GM12878 (cell line): ENCODE results near the gene BRD2. TPM values are rescaled to one million over a fixed set of nuclear protein-coding genes. Genes with fewer than 3 reads are reported as not detected.

ENCODE experiments used
- ATAC-seq: fragments of 200-7000 bp; cut with Tn5 transposase; 3 replicates; pipeline ENCODE4 v1.9.1; 2020; ENCODE audit warnings: mild to moderate bottlenecking, moderate library complexity
- BruUV-seq: library from RNA; stranded (reverse); fragments of 400-500 nt; replicated peaks from 2 replicates; lab custom pipeline; 2021; lab: Mats Ljungman, UMichigan
- CTCF ChIA-PET: fragments of 300-600 bp; sonication (Branson Sonifier 250); formaldehyde crosslinking; extraction: SDS; loops from one replicate; lab custom pipeline; 2021; ENCODE audit warnings: inconsistent platforms; lab: Yijun Ruan, JAX
- POLR2A ChIA-PET: fragments of 350-600 bp; formaldehyde crosslinking; extraction: SDS; loops from one replicate; lab custom pipeline; 2021; ENCODE audit warnings: inconsistent platforms; lab: Charles Lee
- RAD21 ChIA-PET: fragments of 300-600 bp; sonication (Branson Sonifier 250); formaldehyde crosslinking; loops from one replicate; lab custom pipeline; 2023; ENCODE audit warnings: antibody characterized with exemption; ENCODE audit not compliant: unreplicated experiment; lab: Charles Lee
- SMC1A ChIA-PET: fragments of 300-600 bp; sonication (Branson Sonifier 250); formaldehyde crosslinking; loops from one replicate; lab custom pipeline; 2023; ENCODE audit not compliant: unreplicated experiment, uncharacterized antibody; lab: Charles Lee
- DNase-seq: peaks from one replicate; pipeline ENCODE4 v3.0.0-alpha.2; 2011; ENCODE audit warnings: low read depth, low spot score
- FAIRE-seq: peaks from 3 replicates; lab custom pipeline; 2011; peaks lifted over from hg19 to GRCh38; lab: Jason Lieb, UNC
- H2AFZ ChIP-seq: 2 replicates; pipeline ENCODE4 v1.6.0; 2011; ENCODE audit warnings: low read depth, low read length, control low read depth; ENCODE audit not compliant: control insufficient read depth
- H3K27ac ChIP-seq: 2 replicates; pipeline ENCODE4 v1.5.1; 2011; ENCODE audit warnings: control low read depth; ENCODE audit not compliant: control insufficient read depth, insufficient read depth
- H3K27me3 ChIP-seq, 2 experiments: replicated peaks in 1 of 2; 2 replicates each; pipeline versions ENCODE4 v1.6.0 to v1.6.1; 2011; ENCODE audit warnings: low read length in 1 of 2; ENCODE audit not compliant: control insufficient read depth in 2 of 2, insufficient read depth in 2 of 2
- H3K36me3 ChIP-seq, 2 experiments: 2 replicates each; pipeline ENCODE4 v1.5.1; 2011; ENCODE audit warnings: low read length in 1 of 2; ENCODE audit not compliant: control insufficient read depth in 2 of 2, insufficient read depth in 2 of 2
- H3K4me1 ChIP-seq: 2 replicates; pipeline ENCODE4 v1.6.1; 2011; ENCODE audit warnings: mild to moderate bottlenecking, low read length, moderate library complexity, mixed read lengths; ENCODE audit not compliant: control insufficient read depth, insufficient read depth
- H3K4me2 ChIP-seq: 2 replicates; pipeline ENCODE4 v1.6.0; 2011; ENCODE audit warnings: control low read depth; ENCODE audit not compliant: control insufficient read depth, insufficient read depth
- H3K4me3 ChIP-seq: fragments of 200-600 bp; sonication (generic); 2 replicates; pipeline ENCODE4 v1.5.1; 2016
- H3K79me2 ChIP-seq: 2 replicates; pipeline ENCODE4 v1.6.0; 2011; ENCODE audit warnings: low read length; ENCODE audit not compliant: control insufficient read depth, insufficient read depth
- H3K9ac ChIP-seq: 2 replicates; pipeline ENCODE4 v1.8.0; 2011; ENCODE audit warnings: low read length, control low read depth, mixed read lengths; ENCODE audit not compliant: control insufficient read depth, insufficient read depth
- H3K9me3 ChIP-seq: replicated peaks from 3 replicates; pipeline ENCODE4 v1.5.1; 2011; ENCODE audit warnings: mild to moderate bottlenecking, low read length; ENCODE audit not compliant: control insufficient read depth, insufficient read depth
- H4K20me1 ChIP-seq: 2 replicates; pipeline ENCODE4 v1.6.0; 2011; ENCODE audit not compliant: control insufficient read depth, insufficient read depth
- MLLT1 ChIP-seq: fragments of 450-650 bp; IDR thresholded peaks from 2 replicates; pipeline ENCODE4 v1.6.1; 2016; ENCODE audit warnings: mild to moderate bottlenecking
- SUPT20H ChIP-seq: IDR thresholded peaks from 2 replicates; pipeline ENCODE4 v1.6.1; 2011; ENCODE audit warnings: low read depth, mild to moderate bottlenecking, low read length, moderate library complexity, borderline replicate concordance; ENCODE audit not compliant: control insufficient read depth
- ZZZ3 ChIP-seq: IDR thresholded peaks from 2 replicates; pipeline ENCODE4 v1.6.1; 2011; ENCODE audit warnings: low read depth; ENCODE audit not compliant: control insufficient read depth, insufficient read length
- WGBS: methylation state at CpG from one replicate; pipeline ENCODE4 v1.1.6; 2016; ENCODE audit warnings: low lambda C conversion rate; ENCODE audit not compliant: insufficient replicate concordance, insufficient coverage; ENCODE audit errors: missing lambda C conversion rate; 5-methylcytosine and 5-hydroxymethylcytosine counted together
- in situ Hi-C: fragments of 300-500 bp; cut with MboI; formaldehyde crosslinking; loops from 9 replicates; pipeline ENCODE4 v1.14.3; 2018; ENCODE audit warnings: mixed read lengths
- intact Hi-C: fragments of 100-400 bp; cut with micrococcal nuclease; formaldehyde crosslinking; loops from one replicate; pipeline ENCODE4 v1.14.2; 2022; ENCODE audit not compliant: unreplicated experiment
- polyA plus RNA-seq, 11 experiments: library from polyadenylated mRNA; depleted of rRNA in 4 of 11; unstranded in 6 of 11; stranded (reverse) in 5 of 11; fragments of >200 nt; fragmentation: Nextera tagmentation in 4 of 11; fragmentation: Illumina TruSeq in 1 of 11; extraction: Ambion mirVana in 4 of 11; extraction: Trizol in 1 of 11; gene quantifications; 1 replicate in 1 of 11; 2 replicates in 10 of 11; pipeline versions ENCODE4 v1.2.1 to v1.2.3, GENCODE V29; 2011 to 2016; ENCODE audit warnings: inconsistent platforms in 2 of 11, missing spikeins in 2 of 11, low read depth in 1 of 11
- total RNA-seq, 4 experiments: library from RNA; depleted of rRNA in 3 of 4; stranded (reverse); fragments of >200 nt in 3 of 4; fragmentation: Illumina TruSeq in 1 of 4; extraction: Trizol in 1 of 4; gene quantifications; 2 replicates each; pipeline versions ENCODE4 v1.2.1 to v1.2.3, GENCODE V29; 2013 to 2021

The BRD2 gene
- total and polyA plus RNA-seq, 10 of the 15 experiments (the other 5 are each of a cell fraction or from before 2014, with no cell fraction given), result 32.2 to 239 (median 139) TPM

DNA sequence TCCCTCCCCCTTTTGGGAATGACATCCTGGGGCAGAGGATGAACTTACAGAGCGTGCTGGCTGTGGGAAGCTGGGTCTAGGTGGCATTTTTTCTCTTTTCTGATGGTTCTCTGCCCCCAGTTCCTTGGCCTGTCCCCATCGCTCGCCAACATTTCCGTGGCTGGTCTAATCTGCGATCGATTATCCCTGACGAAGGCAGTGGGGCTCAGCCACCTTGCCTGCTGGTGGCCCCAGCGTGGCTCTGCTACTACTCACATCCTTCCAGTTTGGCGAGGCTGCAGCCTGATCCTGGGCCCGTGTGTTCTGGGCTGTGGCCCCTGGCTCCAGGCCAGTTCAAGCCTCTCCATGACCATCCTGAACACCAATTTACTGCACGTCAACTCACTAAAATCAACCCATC, 47.4 kb downstream of the BRD2 start:
- TF ChIP-seq MLLT1 (peak; percentile 74), SUPT20H (no peak), ZZZ3 (no peak)
- TF ChIP-seq, all 136 proteins: peak for 1
- Histone ChIP-seq H3K36me3 (no peaks in the 10 kb centered on the region), H3K27ac (no peak overlapping the region), H3K9ac (no peak overlapping the region), H2AFZ (no peak overlapping the region), H3K9me3 (no peaks in the 10 kb centered on the region), H3K4me3 (no peak overlapping the region), H3K4me1 (peaks cover 22% of the 10 kb centered on the region), H4K20me1 (no peaks in the 10 kb centered on the region), H3K4me2 (no peak overlapping the region), H3K79me2 (no peaks in the 10 kb centered on the region), H3K27me3 (no peaks in the 10 kb centered on the region)
- DNase-seq (no peak), ATAC-seq (no peak), FAIRE-seq (no peak)
- RAD21 ChIA-PET, result interaction anchor here (0.6 to 9.7 kb wide), 19 partner anchors 13 to 233 kb away, joined by 3 to 139 read pairs (median 11); partner anchors contain the start of genes HLA-DPA1, HLA-DPB1 and RING1
- SMC1A ChIA-PET, result interaction anchor here (0.6 to 12.9 kb wide), 23 partner anchors 8 to 233 kb away, joined by 3 to 177 read pairs (median 12); partner anchors contain the start of genes HLA-DPA1 and HLA-DPB1
- CTCF ChIA-PET, result interaction anchor here (1.1 to 12.3 kb wide), 20 partner anchors 13 to 233 kb away, joined by 3 to 281 read pairs (median 15); partner anchors contain the start of genes HLA-DPA1 and HLA-DPB1
- WGBS, result 68% methylated on average over 11 of the region's 11 CpGs
- no TSS peak for BruUV-seq
- POLR2A ChIA-PET, result interaction anchor here (1.3 to 14.8 kb wide), 5 partner anchors 13 to 96 kb away, joined by 3 to 240 read pairs (median 56); partner anchors contain the start of genes HLA-DPA1 and HLA-DPB1
- in situ Hi-C loops, result loop anchor here (5.0 kb wide), 1 partner anchor 67 kb away; no protein-coding TSS in a partner anchor
- intact Hi-C loops, result loop anchor here (2.0 kb wide), 2 partner anchors 59 to 77 kb away; partner anchors contain the start of gene HLA-DPB1
